ENCODE measurements around the gene MRPL22.

DNA sequence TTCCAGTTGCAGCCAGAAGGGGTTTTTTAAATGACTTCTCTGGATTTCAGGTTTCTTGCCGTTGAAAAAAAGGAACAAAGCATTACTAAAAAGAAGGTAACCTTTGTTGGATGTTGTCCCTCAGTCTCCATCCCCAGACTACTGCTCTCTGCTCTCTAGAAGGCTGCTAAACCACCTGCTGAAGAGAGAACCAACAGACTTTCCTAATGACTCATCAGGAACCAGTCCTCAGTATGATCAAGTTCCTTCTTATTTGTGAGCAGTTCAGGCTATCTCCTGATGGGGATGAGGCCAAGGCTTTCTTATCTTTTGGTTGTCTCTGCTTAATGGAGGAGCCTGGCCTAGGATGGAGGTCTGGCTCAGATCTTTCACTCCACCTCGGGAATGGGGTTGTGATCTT, 76.7 kb downstream of the MRPL22 start:
- TF ChIP-seq, protein P1, sequence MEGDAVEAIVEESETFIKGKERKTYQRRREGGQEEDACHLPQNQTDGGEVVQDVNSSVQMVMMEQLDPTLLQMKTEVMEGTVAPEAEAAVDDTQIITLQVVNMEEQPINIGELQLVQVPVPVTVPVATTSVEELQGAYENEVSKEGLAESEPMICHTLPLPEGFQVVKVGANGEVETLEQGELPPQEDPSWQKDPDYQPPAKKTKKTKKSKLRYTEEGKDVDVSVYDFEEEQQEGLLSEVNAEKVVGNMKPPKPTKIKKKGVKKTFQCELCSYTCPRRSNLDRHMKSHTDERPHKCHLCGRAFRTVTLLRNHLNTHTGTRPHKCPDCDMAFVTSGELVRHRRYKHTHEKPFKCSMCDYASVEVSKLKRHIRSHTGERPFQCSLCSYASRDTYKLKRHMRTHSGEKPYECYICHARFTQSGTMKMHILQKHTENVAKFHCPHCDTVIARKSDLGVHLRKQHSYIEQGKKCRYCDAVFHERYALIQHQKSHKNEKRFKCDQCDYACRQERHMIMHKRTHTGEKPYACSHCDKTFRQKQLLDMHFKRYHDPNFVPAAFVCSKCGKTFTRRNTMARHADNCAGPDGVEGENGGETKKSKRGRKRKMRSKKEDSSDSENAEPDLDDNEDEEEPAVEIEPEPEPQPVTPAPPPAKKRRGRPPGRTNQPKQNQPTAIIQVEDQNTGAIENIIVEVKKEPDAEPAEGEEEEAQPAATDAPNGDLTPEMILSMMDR (IDR thresholded peaks at IDR 0.05): no peak
- no peak for TF ChIP-seq EZH2 (IDR thresholded peaks at IDR 0.05)
- TF ChIP-seq EZH2phosphoT487 (IDR thresholded peaks at IDR 0.05): no peak

Data from neural progenitor cell (in vitro differentiated cells).